HUDEP-2 (cell line): ENCODE measurements around the gene HIVEP3.
"Not testable (repeated sequence)": the region's sequence is repeated elsewhere in the genome, so short reads cannot be mapped to it uniquely, and the experiment has no call there.

ENCODE experiments used
- DNase-seq, 76 experiments: peaks; one replicate each; lab custom pipeline; 2025; ENCODE audit not compliant: unreplicated experiment in 76 of 76; lab: John Stamatoyannopoulos, UW

Gene HIVEP3

DNA sequence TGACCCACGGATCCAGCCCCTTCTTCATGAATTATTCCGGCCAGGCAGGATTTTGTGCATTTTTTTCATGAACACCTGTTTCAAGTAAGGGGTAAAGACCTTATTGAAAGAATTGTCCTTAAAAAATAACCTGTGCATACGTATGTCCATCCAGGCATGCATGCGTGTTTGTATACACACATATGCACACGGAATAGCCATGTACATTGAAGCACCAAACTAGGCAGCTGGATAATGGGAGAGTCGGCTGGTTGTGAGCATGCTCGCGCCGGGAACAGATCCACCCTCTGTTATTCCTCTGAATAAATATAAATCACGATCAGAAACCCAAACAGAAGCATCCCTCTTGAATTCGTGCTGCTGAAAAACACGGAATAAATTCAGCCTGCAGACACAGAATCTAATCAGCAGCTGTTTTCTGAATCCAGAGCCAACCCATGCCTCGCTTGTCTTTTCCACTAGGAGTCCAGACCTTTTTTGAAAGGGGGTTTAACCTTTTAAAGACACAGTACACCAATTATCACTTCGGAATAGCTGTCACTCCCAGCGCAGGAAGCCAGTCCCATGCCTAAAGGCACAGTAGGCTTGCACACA is at the start of gene HIVEP3:
TSS of gene HIVEP3 (minus strand) at position 473 of the 594 bp plus-strand sequence.
- DNase-seq: no peak

DNA sequence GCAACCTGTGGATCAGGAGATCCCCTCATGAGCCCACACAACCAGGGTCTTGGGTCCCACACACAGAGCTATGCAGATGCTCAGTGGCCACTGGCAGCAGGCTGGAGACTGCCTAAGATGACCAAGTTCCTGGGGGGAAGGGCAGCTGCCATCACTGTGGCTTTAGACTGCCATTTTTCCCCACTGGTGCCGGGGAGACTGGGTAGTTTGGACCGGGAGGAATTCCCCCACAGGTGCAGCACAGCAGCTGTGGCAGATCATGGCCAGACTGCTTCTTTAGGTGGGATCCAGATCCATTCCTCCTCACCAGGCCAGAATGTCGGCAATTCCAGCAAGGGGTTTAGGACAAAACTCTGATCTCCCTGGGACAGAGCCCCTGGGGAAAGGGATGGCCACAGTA is 45.7 kb upstream of the HIVEP3 start:
- no peak for DNase-seq

DNA sequence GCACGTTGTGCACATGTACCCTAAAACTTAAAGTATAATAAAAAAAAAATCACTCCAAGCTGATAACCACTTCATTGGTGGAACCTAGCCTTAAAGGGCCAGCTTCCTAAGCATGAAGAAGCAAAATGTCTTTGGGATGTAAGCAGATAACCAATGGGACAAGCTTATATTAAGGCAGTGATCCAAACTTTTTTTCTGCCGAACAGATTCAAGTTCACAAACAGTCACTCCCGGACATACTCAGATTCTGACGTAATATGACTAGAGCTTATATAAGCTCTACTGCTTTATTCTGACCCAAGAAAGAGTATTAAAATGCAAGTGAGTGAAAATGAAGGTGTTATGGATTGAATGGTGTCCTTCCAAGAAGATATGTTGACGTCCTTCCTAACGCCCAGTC is 44.9 kb upstream of the HIVEP3 start:
- DNase-seq: no peak

DNA sequence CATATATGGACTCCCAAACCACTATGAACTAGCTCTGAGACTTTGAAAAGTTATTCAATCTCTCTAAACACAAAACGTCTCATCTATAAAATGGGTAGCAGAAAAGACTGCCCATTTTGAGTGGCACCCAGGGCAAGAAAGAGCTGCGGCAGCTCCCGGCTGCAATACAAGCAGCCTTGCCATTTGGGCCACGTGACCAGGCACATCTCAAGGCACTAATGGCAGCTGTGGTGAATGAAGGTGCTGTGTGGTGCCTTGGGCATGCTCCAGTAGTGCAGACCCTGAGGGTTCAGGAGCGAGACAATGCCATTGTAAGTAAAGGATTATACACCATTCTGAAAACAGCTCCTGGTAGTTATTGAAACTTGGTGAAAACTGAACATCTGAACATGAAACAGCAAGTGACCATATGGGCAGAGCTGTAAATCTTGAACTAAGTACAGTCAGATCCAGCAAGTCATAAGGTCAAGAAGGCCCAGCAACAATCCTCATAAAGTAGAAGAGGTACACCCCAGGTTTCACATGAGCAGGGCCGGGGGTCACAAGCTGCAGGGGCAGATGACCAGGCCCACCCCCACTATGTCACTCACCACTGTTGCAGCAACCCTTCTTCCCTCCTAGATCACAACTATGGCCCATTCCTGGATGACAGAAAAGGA is 39.4 kb upstream of the HIVEP3 start:
- DNase-seq: no peak

DNA sequence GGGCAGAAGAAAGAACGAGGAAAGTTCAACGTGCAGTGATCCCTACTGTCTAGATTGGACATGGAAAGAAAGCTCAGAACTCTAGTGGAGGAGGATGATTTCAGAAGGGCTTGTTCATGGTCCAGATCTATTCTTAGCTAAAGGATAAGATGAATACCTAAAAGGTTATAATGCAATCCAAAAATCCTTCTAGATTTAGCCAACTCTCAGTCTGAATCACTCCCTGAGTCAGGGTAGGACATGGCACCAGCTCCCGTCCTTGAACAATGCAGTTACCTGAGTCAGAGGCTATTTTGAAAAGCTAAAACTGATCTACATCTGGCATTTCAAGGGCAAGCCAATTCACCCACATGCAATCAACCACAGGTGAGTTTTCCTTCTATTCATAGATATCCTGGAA is 38.8 kb upstream of the HIVEP3 start:
- no peak for DNase-seq

DNA sequence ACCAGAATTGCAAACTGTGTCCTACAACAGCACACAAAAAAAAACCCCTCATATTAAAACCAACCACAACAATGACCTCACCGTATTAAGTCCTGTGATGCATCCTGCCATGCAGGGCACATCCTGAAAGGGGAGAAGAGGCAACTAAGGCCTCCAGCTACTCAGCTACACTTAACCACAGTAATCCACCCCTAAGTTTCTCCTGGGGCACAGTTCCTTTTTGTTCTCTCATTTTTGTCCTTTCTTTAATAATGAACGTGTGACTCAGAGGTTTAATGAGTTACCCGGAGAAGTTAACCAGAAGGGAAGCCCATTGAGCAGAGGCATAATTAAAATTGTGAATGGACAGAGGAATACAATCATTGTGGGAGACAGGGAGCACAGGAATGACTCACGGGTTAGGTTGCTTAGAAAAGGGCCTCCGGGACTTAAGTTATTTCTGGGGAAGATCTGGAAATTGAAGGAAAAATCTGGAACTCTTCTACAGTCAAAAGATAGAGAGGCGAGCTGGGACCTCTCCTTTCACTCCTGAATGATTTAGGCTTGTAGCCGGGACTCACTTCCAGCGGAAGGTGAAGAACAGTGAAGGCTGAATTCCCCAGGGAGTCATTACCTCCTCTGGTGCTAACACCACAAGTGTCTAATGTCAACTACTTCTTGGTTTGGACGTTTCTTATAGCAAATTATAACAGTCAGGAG is 36.9 kb upstream of the HIVEP3 start:
- no peak for DNase-seq

DNA sequence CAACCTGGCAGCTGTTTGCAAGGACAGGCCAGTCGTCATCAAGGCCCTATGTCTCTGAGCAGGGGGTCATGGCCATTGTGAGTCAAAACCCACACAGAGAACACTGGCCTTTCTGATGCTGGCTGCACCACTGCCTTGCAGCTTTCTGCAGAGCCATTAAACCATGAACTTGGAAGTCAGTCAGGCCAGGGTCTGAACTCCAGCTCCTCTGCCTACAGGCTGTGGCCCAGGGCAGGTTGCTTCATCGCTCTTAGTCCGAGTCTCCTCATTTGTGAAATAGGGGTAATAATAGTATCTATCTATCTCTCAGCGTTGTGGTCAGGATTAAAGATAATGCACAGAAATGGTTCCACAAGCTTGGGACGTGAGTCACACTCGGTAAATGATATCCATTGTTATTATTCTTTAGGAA is 35.8 kb upstream of the HIVEP3 start:
- DNase-seq: no peak

DNA sequence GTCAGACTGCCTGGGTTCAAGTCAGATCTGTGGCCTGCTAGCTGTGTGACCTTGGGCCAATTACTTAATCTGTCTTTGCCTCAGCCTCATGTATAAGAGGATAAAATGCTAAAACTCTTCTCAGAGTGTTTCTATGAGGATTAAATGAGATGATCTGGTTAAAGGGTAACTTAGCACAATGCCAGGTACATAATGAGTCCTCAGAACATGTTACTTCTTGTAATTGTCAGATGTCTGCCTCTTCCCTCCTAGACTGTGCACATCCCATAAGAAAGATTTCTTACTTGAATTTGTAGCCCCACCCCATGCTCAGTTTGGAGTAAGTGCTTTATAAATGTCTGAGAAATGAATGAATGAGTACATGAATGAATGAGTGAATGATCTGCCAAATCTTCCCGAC is 34.6 kb upstream of the HIVEP3 start:
- no peak for DNase-seq

DNA sequence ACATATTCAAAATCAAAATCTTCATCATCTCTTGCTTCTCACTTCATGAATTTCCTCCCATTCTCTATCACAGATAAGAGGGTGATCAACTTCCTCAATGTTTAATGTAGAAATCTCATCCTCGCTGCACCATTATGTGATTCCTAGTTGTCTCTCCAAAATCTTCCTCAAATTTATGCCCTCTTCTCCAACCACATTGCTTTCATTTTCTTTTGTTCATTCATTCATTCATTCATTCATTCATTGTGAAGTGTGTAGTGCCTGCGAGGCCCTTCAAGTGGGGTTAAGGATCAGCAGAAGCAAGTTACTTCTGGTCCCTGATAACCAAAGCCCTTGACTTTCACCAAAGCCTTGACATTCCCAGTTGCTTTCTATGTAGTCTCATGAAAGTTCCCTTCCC is 33.5 kb upstream of the HIVEP3 start:
- DNase-seq: no peak

DNA sequence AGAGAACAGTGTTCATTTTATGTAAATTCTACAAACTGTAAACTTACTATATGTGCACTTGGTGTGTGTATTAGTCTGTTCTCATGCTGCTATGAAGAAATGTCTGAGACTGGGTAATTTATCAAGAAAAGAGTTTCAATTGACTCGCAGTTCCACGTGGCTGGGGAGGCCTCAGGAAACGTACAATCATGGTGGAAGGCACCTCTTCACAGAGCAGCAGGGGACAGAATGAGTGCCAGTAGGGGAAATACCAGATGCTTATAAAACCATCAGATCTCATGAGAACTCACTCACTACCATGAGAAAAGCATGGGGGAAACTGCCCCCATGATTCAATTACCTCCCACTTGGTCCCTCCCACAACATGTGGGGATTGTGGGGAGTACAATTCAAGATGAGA is 32.8 kb upstream of the HIVEP3 start:
- not testable (repeated sequence) for DNase-seq

DNA sequence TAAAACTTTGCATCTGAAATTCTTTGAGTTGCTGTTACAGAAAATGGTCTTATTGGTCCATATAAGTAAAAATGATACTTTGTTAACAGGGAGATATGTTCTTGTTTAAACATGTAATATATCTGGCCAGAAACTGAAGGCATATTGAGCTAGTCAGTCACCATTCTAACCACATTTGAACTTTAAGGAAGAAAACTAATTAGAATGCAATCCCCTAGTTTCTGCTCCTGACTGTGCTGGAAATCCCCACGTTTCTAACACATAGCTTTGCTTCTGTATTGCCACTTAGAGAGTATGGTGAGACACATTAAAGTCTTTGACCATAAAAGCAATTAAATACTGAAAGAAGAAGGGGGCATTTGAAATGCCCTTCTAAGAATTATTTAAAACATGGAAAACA is 32.1 kb upstream of the HIVEP3 start:
- DNase-seq: no peak

DNA sequence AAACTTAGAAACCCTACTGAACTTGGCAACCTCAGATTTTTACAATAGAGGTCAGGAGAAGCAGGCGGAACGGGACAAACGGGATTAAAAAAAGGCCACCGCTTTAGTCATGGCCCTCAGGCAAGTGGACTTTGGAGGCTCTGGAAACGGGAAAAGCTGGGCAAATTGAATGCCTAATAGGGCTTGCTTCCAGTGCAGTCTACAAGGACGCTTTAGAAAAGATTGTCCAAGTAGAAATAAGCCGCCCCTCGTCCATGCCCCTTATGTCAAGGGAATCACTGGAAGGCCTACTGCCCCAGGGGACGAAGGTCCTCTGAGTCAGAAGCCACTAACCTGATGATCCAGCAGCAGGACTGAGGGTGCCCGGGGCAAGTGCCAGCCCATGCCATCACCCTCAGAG is 27.2 kb upstream of the HIVEP3 start:
- not testable (repeated sequence) for DNase-seq

DNA sequence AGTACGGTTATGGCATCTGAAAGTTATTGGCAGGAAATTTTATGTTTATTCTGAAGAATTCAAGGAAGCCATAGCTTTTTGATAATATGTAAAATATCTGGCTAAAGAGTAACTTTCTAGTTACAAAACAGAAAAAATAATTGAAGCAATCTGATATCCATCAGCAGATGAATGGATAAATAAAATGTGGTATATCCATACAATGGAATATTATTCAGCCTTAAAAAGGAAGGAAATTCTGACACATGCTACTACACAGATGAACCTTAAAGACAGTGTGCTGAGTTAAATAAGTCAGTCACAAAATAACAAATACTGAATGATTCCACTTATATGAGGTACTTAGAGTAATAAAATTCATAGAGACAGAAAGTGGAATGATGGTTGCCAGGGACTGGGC is 25.0 kb upstream of the HIVEP3 start:
- DNase-seq: no peak

DNA sequence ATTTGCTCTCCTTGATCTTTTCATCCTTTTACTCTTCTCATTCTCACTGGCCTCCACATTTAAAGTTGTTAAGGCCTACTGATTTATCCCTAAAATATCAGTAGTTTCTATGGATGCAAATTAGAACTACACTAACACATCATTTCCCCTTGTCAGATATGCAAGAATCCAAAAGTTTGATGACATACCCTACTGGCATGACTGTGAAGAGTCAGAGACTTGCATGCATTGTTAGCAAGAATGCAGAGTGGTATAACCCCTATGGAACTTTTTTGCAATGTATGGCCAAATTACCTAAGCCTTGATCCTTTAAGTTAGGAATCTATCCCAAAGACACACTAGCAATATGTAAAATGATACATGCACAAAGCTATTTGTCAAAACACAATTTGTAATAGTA is 23.6 kb upstream of the HIVEP3 start:
- DNase-seq: no peak

DNA sequence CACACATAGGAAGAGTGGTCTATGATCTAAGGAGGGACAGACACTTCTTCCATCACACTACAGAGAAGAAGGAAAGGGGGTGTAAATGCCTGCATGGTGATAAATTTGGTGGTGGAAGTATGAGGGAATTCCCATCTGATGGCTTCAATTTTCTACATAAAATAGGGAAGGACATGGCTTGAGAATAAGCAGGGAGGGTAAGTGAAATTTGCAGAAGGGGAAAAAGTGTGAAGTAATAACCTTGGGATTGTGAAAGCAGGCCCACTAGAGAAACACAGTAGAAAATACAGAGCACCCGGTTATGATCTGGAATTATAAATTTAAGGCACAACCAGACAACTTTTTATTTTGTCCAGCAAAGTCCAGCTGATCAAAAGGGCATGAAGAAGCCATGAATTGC is 22.7 kb upstream of the HIVEP3 start:
- no peak for DNase-seq

DNA sequence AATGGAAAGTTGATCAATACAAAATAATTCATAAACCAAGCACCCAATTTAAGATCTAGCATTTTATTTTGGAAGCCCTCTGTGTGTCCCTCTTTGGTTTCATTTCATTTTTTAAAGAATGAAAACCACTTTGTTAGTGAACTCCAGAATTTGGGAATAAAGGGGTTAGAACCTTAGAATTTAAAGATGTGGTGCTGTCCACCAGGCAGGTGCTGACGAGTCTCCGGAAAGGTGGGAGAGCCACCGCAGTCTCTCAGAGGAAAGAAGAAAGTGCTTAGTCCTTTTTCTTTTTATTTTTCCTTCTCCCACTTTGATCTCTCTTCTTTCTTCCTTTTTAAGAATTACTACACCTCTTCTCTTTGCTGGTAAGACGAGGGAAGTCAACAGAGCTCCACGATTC is 20.5 kb upstream of the HIVEP3 start:
- DNase-seq: no peak

DNA sequence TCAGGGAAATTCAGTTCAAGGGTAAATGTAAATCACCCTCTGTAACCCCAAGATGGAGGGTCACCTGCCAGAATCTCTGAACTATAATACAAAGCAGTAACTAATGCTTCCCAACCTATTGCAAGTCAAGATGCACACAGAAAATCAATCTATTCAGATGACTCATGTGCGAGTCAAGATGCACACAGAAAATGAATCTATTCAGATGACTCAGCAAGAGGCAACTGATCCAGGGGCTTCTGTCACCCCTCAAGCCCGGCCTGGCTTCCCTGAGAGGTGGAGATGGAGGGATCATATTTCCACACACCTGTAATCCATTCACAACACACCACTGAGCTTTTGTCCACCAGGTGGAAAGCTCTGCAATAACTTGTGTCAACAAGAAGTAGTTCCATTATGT is 17.4 kb upstream of the HIVEP3 start:
- no peak for DNase-seq

DNA sequence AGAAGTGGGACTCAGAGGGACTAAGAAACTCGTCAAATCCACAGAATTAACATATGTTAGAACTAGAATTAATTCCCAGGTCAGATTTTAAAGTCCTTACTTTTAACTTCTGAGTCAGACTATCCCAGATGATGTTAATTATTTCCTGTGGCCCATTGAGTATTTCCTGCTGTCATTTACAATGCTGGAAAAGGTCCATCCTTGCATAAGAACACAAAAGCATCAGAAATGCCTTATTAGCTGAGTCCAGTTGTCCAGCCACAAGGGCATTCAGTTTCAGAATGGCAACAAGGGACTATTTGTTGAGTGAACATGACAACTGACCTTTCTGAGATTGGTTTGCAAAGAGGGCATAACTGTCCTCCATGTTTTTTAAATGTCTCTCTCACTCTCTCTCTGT is 16.5 kb upstream of the HIVEP3 start:
- DNase-seq: no peak

DNA sequence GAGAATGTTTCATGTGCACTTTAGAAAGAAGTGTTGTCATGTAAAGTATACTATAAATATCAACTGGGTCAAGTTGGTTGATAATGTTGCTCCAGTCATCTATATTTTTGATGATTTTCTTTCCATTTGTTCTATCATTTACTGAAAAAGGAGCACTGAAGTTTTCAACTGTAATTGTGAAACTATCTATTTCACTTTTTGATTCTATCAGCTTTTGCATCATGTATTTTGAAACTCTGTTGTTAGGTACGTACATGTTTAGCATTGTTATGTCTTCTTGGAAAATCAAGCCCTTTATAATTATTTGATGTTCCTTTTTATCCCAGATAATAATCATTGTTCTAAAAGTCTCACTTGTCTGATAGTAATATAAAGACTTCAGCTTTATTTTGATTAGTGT is 14.4 kb upstream of the HIVEP3 start:
- no peak for DNase-seq

DNA sequence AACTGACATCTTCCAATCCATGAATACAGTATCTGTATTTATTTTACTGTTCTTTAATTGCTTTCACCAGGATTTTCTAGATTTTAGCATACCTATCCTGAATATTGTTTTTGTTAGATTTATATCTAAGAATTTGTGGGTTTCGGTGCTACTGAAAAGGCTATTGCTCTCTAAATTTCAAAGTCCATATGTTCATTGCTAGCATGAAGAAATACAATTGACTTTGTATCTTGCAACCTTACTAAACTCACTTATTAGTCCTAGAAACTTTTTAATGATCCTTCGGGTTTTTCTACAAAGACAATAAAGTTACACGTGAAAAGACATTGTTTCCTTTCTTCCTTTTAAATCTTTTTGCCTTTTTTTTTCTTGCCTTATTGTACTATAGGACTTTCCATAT is 12.9 kb upstream of the HIVEP3 start:
- no peak for DNase-seq

DNA sequence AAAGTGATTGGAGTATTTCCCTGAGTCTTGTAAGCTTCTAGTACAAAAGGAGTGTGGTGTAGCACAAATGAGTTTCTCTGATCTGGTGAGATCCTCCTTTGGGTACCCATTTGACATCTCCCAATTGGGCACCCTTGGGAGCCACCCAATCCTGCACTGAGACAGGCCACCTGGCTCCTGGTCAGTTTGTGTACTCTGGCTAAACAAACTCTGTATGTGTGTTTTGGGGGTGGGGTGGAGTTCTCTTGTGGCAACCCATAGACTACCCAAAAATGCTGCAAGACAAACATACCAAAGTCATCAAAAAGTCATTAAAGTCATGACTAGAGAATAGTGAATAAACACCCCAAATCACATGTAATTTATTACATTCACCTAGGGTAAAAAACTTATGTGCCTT is 8.4 kb upstream of the HIVEP3 start:
- DNase-seq: no peak

DNA sequence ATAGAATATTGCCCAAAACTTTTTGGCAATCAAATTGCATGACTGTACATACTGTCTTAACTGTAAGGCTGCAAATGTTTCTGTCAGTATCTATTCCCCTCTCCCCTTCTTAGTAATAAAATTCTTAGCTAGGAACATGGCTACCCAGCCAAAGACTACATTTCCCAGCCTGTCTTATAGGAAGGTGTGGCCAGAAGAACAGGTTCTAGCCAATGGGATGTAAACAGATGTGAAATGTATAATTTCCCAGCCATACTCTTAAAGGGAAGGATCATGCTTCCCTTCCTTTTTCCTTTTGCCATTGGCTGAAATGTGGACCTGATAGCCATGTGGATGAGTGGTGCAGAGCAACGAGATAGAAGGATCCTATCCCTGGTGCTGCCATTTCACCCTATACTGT is 7.0 kb upstream of the HIVEP3 start:
- peak in 3 of 76 experiments; percentile 17 to 28 (median 27) for DNase-seq
